ENCODE results near the gene RHOJ. TPM values are rescaled to one million over a fixed set of nuclear protein-coding genes. Genes with fewer than 3 reads are reported as not detected.

RHOJ gene
- total RNA-seq, 1 donor from 2014 or later: 1.9 TPM

- peaks cover 12% of the 10 kb centered on the region for H3K27me3 Mint-ChIP-seq
- no peaks in the 10 kb centered on the region for H3K4me1 Mint-ChIP-seq (ENCODE audit: low read depth)
Measured at GRCh38 chr14:63205044-63205575, 867 bp downstream of the RHOJ start.

GRCh38 chr14:63205866-63206265, 1.6 kb downstream of the RHOJ start:
- DNase-seq (ENCODE audit: low spot score, unreplicated experiment): no peak
- H3K4me3 Mint-ChIP-seq (ENCODE audit: low read depth): no peak overlapping the region
- no peaks in the 10 kb centered on the region for H3K36me3 Mint-ChIP-seq (ENCODE audit: insufficient read depth)
- peaks cover 10% of the 10 kb centered on the region for H3K27me3 Mint-ChIP-seq
- TF ChIP-seq, protein P1, sequence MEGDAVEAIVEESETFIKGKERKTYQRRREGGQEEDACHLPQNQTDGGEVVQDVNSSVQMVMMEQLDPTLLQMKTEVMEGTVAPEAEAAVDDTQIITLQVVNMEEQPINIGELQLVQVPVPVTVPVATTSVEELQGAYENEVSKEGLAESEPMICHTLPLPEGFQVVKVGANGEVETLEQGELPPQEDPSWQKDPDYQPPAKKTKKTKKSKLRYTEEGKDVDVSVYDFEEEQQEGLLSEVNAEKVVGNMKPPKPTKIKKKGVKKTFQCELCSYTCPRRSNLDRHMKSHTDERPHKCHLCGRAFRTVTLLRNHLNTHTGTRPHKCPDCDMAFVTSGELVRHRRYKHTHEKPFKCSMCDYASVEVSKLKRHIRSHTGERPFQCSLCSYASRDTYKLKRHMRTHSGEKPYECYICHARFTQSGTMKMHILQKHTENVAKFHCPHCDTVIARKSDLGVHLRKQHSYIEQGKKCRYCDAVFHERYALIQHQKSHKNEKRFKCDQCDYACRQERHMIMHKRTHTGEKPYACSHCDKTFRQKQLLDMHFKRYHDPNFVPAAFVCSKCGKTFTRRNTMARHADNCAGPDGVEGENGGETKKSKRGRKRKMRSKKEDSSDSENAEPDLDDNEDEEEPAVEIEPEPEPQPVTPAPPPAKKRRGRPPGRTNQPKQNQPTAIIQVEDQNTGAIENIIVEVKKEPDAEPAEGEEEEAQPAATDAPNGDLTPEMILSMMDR (IDR thresholded peaks at IDR 0.05; ENCODE audit: unreplicated experiment): no peak
- no peaks in the 10 kb centered on the region for H3K9me3 Mint-ChIP-seq (ENCODE audit: low read depth)
- H3K27ac Mint-ChIP-seq: no peak overlapping the region
- H3K4me1 Mint-ChIP-seq (ENCODE audit: low read depth): no peaks in the 10 kb centered on the region

More at GRCh38 chr14:63205044-63205575, 867 bp downstream of the RHOJ start:
- Mint-ChIP-seq H3K36me3 (ENCODE audit: insufficient read depth) (no peaks in the 10 kb centered on the region), H3K27ac (no peak overlapping the region), H3K4me3 (ENCODE audit: low read depth) (no peak overlapping the region), H3K9me3 (ENCODE audit: low read depth) (no peaks in the 10 kb centered on the region)
- TF ChIP-seq, protein P1 (IDR thresholded peaks at IDR 0.05; ENCODE audit: unreplicated experiment): no peak
- DNase-seq (ENCODE audit: low spot score, unreplicated experiment): no peak

DNA sequence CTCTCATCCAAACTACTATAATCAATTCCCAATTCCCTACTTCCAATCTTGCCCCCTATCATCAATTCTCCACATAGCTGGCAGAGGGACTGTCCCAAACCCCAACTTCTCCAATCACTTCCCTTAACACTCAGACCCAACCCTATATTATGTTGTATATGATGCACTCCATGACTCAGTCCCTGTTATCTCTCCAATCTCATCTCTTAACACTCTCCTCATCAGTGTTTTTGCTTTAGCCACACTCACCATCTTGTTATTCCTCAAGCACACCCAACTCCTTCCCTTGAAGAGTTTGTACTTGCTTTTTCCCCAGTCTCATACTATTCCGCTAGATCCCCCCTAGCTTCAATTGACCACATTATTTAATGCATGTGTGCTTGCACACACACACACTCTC, 4.9 kb downstream of the RHOJ start:
- Mint-ChIP-seq H3K27me3 (peaks cover 10% of the 10 kb centered on the region), H3K4me1 (ENCODE audit: low read depth) (no peaks in the 10 kb centered on the region), H3K9me3 (ENCODE audit: low read depth) (no peaks in the 10 kb centered on the region), H3K27ac (no peak overlapping the region), H3K4me3 (ENCODE audit: low read depth) (no peak overlapping the region), H3K36me3 (ENCODE audit: insufficient read depth) (no peaks in the 10 kb centered on the region)
- TF ChIP-seq, protein P1 (IDR thresholded peaks at IDR 0.05; ENCODE audit: unreplicated experiment): no peak
- no peak for DNase-seq (ENCODE audit: low spot score, unreplicated experiment)

- Mint-ChIP-seq H3K27me3 (peaks cover 6% of the 10 kb centered on the region), H3K9me3 (ENCODE audit: low read depth) (no peaks in the 10 kb centered on the region), H3K27ac (no peak overlapping the region), H3K4me1 (ENCODE audit: low read depth) (no peaks in the 10 kb centered on the region), H3K36me3 (ENCODE audit: insufficient read depth) (no peaks in the 10 kb centered on the region), H3K4me3 (ENCODE audit: low read depth) (no peak overlapping the region)
- no peak for DNase-seq (ENCODE audit: low spot score, unreplicated experiment)
- TF ChIP-seq, protein P1 (IDR thresholded peaks at IDR 0.05; ENCODE audit: unreplicated experiment): no peak
Measured at GRCh38 chr14:63210812-63211211, 6.6 kb downstream of the RHOJ start.

DNA sequence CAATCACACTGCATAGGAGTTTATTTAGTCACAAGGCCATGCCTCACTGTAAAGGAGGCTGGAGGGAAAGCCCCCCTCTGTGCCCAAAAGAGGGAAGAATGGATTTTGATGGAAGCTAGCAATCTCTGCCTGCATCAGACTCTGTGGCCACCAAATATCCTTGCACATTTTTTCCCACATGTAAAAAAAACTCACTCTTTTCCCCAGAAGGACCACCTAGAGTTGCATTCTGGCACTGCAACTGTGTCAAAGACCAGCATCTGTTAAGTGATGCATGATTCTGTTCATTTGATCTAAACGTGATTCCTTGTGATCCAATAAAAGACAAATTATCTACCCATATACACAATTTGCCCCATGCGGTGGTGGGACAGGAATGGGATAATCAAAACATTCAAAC, 8.0 kb downstream of the RHOJ start:
- H3K4me1 Mint-ChIP-seq (ENCODE audit: low read depth): no peaks in the 10 kb centered on the region
- TF ChIP-seq, protein P1 (IDR thresholded peaks at IDR 0.05; ENCODE audit: unreplicated experiment): peak; percentile 46
- H3K27ac Mint-ChIP-seq: no peak overlapping the region
- H3K9me3 Mint-ChIP-seq (ENCODE audit: low read depth): no peaks in the 10 kb centered on the region
- no peak for DNase-seq (ENCODE audit: low spot score, unreplicated experiment)
- H3K4me3 Mint-ChIP-seq (ENCODE audit: low read depth): no peak overlapping the region
- H3K36me3 Mint-ChIP-seq (ENCODE audit: insufficient read depth): no peaks in the 10 kb centered on the region
- no peaks in the 10 kb centered on the region for H3K27me3 Mint-ChIP-seq
